Epithelial cell of prostate (primary cell): ENCODE data around the gene MUSK.

ENCODE experiments used
- DNase-seq: peaks from one replicate; pipeline ENCODE4 v3.0.0-alpha.2; 2011; ENCODE audit warnings: low read depth, low spot score
- H3K27ac ChIP-seq: fragments of 450-650 bp; 2 replicates; pipeline ENCODE4 v1.5.1; 2017; ENCODE audit warnings: mild to moderate bottlenecking

Gene MUSK

GRCh38 chr9:110844121-110844520 lies 175.5 kb downstream of the MUSK start:
- no peak overlapping the region for H3K27ac ChIP-seq
- DNase-seq, result no peak

GRCh38 chr9:110846215-110846614 lies 177.6 kb downstream of the MUSK start:
- DNase-seq, result no peak
- H3K27ac ChIP-seq, result no peak overlapping the region

- H3K27ac ChIP-seq, result no peak overlapping the region
- DNase-seq, result no peak
Measured at GRCh38 chr9:110847671-110848070, 179.1 kb downstream of the MUSK start.

GRCh38 chr9:110850401-110851135 lies 182.0 kb downstream of the MUSK start:
- DNase-seq, result no peak
- no peak overlapping the region for H3K27ac ChIP-seq
